Measurements from ENCODE around the gene CCDC57. TPM values are rescaled to one million over a fixed set of nuclear protein-coding genes. Genes with fewer than 3 reads are reported as not detected.

CCDC57 gene
- total and polyA plus RNA-seq, 4 donors = 5.4 to 19.1 (median 11.7) TPM

- Histone ChIP-seq H3K9me3 (ENCODE audit: control insufficient read depth in 4 of 4, low read length in 3 of 4) (no peaks in the 10 kb centered on the region), H3K36me3 (ENCODE audit: control insufficient read depth in 4 of 4, insufficient read depth in 3 of 4, low read depth in 1 of 4, low read length in 3 of 4) (peaks cover 28 to 60% (median 41%) of the 10 kb centered on the region in 4 donors), H3K27me3 (ENCODE audit: control insufficient read depth in 4 of 4, insufficient read depth in 4 of 4, low read length in 3 of 4) (no peaks in the 10 kb centered on the region), H3K27ac (ENCODE audit: low read depth in 1 of 2, low read length in 2 of 2) (no peak overlapping the region), H3K4me1 (ENCODE audit: control insufficient read depth in 4 of 4, insufficient read depth in 4 of 4, low read length in 3 of 4) (peaks cover 26 to 50% (median 39%) of the 10 kb centered on the region in 4 donors), H3K4me3 (ENCODE audit: low read depth in 1 of 3, low read length in 3 of 3) (no peak overlapping the region), H3K9ac (ENCODE audit: low read depth in 1 of 2, low read length in 2 of 2) (no peak overlapping the region)
- TF ChIP-seq GABPA (IDR thresholded peaks at IDR 0.05 in 1 of 2, conservative IDR thresholded peaks at IDR 0.05 in 1 of 2) (no peak), CTCF (IDR thresholded peaks at IDR 0.05; ENCODE audit: low read depth, low read length, missing input control) (peak; percentile 48), JUND (IDR thresholded peaks at IDR 0.05) (no peak), RAD21 (IDR thresholded peaks at IDR 0.05) (peak; percentile 71 to 77)
- WGBS = 84% methylated on average over 39 of the region's 39 CpGs
- no peak for DNase-seq (ENCODE audit: low spot score)
Measured at GRCh38 chr17:82244413-82245133, 31.9 kb upstream of the CCDC57 start.

- Histone ChIP-seq H3K27me3 (ENCODE audit: control insufficient read depth in 4 of 4, insufficient read depth in 4 of 4, low read length in 3 of 4) (no peaks in the 10 kb centered on the region), H3K27ac (ENCODE audit: low read depth in 1 of 2, low read length in 2 of 2) (peak overlapping the region in 1 of 2 donors; percentile 88), H3K36me3 (ENCODE audit: control insufficient read depth in 4 of 4, insufficient read depth in 3 of 4, low read depth in 1 of 4, low read length in 3 of 4) (peaks cover 23 to 52% (median 37%) of the 10 kb centered on the region in 4 donors), H3K9me3 (ENCODE audit: control insufficient read depth in 4 of 4, low read length in 3 of 4) (no peaks in the 10 kb centered on the region), H3K9ac (ENCODE audit: low read depth in 1 of 2, low read length in 2 of 2) (no peak overlapping the region), H3K4me3 (ENCODE audit: low read depth in 1 of 3, low read length in 3 of 3) (no peak overlapping the region), H3K4me1 (ENCODE audit: control insufficient read depth in 4 of 4, insufficient read depth in 4 of 4, low read length in 3 of 4) (peaks cover 30 to 57% (median 44%) of the 10 kb centered on the region in 4 donors)
- WGBS = 90% methylated on average over 19 of the region's 19 CpGs
- TF ChIP-seq GABPA (IDR thresholded peaks at IDR 0.05 in 1 of 2, conservative IDR thresholded peaks at IDR 0.05 in 1 of 2) = no peak
- TF ChIP-seq HNF4G (IDR thresholded peaks at IDR 0.05) = no peak
- no peak for TF ChIP-seq NR2F2 (IDR thresholded peaks at IDR 0.05)
- TF ChIP-seq JUND (IDR thresholded peaks at IDR 0.05) = no peak
- no peak for TF ChIP-seq HNF4A (conservative IDR thresholded peaks at IDR 0.05)
- no peak for TF ChIP-seq ATF3 (IDR thresholded peaks at IDR 0.05)
- TF ChIP-seq CTCF (IDR thresholded peaks at IDR 0.05; ENCODE audit: low read depth, low read length, missing input control) = no peak
- no peak for TF ChIP-seq MAX (IDR thresholded peaks at IDR 0.05)
- TF ChIP-seq ZBTB33 (IDR thresholded peaks at IDR 0.05) = no peak
- no peak for TF ChIP-seq SP1 (IDR thresholded peaks at IDR 0.05)
- TF ChIP-seq RAD21 (IDR thresholded peaks at IDR 0.05) = no peak
- TF ChIP-seq FOXA2 (IDR thresholded peaks at IDR 0.05) = no peak
- TF ChIP-seq EGR1 (IDR thresholded peaks at IDR 0.05; ENCODE audit: low read depth in 2 of 2) = no peak
- TF ChIP-seq FOXA1 (IDR thresholded peaks at IDR 0.05) = no peak
- TF ChIP-seq RXRA (IDR thresholded peaks at IDR 0.05) = no peak
- TF ChIP-seq YY1 (IDR thresholded peaks at IDR 0.05) = no peak
- DNase-seq (ENCODE audit: low spot score) = no peak
Measured at GRCh38 chr17:82243648-82244412, 31.2 kb upstream of the CCDC57 start.

All from liver (tissue), 9 donors.